PC-3 (cell line): ENCODE data around the gene GAL3ST3.

ENCODE experiments used
- EZH2phosphoT487 ChIP-seq: fragments of 300-600 bp; sonication (generic); IDR thresholded peaks from 2 replicates; pipeline ENCODE4 v1.6.1; 2018; ENCODE audit warnings: mild to moderate bottlenecking, antibody characterized with exemption, low read length, borderline replicate concordance
- TF ChIP-seq, protein P1 (sequence below): fragments of 300-600 bp; sonication (generic); conservative IDR thresholded peaks from 2 replicates; pipeline ENCODE4 v1.5.1; 2017; ENCODE audit warnings: antibody characterized with exemption, low read depth, mild to moderate bottlenecking, low read length

DNA sequence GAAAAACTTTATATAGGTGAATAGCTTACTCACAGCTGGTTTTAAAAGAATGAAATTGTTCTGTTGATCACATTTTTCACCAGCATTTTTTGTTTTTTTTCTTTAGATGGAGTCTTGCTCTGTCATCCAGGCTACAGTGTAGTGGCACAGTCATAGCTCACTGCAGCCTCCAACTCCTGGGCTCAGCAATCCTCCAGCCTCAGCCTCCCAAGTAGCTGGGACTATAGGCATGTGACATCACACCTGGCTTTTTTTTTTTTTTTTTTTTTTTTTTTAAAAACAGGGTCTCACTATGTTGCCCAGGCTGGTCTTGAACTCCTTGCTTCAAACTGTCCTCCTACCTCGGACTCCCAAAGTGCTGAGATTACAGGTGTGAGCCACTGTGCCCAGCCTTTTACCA lies 24.7 kb upstream of the GAL3ST3 start:
- TF ChIP-seq, protein P1, sequence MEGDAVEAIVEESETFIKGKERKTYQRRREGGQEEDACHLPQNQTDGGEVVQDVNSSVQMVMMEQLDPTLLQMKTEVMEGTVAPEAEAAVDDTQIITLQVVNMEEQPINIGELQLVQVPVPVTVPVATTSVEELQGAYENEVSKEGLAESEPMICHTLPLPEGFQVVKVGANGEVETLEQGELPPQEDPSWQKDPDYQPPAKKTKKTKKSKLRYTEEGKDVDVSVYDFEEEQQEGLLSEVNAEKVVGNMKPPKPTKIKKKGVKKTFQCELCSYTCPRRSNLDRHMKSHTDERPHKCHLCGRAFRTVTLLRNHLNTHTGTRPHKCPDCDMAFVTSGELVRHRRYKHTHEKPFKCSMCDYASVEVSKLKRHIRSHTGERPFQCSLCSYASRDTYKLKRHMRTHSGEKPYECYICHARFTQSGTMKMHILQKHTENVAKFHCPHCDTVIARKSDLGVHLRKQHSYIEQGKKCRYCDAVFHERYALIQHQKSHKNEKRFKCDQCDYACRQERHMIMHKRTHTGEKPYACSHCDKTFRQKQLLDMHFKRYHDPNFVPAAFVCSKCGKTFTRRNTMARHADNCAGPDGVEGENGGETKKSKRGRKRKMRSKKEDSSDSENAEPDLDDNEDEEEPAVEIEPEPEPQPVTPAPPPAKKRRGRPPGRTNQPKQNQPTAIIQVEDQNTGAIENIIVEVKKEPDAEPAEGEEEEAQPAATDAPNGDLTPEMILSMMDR: no peak
- no peak for TF ChIP-seq EZH2phosphoT487
